HG03378 (cell line): ENCODE measurements around the gene EXOC4.
A peak's percentile ranks its signal among the peaks of the same experiment; 100 is the strongest.
"Not testable (repeated sequence)": the region's sequence is repeated elsewhere in the genome, so short reads cannot be mapped to it uniquely, and the experiment has no call there.

Experiments used
- ATAC-seq: cut with Tn5 transposase; IDR thresholded peaks from one replicate; pipeline ENCODE4 v1.9.1; 2021; ENCODE audit warnings: mild to moderate bottlenecking, moderate library complexity; ENCODE audit not compliant: unreplicated experiment

The EXOC4 gene

GRCh38 chr7:133906553-133906952, 653.7 kb downstream of the EXOC4 start:
- not testable (repeated sequence) for ATAC-seq

- ATAC-seq, result no peak
Observed at GRCh38 chr7:133910761-133911160, 657.9 kb downstream of the EXOC4 start.

GRCh38 chr7:133911724-133912123, 658.8 kb downstream of the EXOC4 start:
- peak; percentile 45 for ATAC-seq

GRCh38 chr7:133912916-133913697, 660.2 kb downstream of the EXOC4 start:
- ATAC-seq, result no peak

- ATAC-seq, result no peak
Observed at GRCh38 chr7:133916621-133917020, 663.7 kb downstream of the EXOC4 start.

GRCh38 chr7:133919810-133920209, 666.9 kb downstream of the EXOC4 start:
- no peak for ATAC-seq

- ATAC-seq, result no peak
Observed at GRCh38 chr7:133921635-133922182, 668.8 kb downstream of the EXOC4 start.

GRCh38 chr7:133923974-133924373, 671.1 kb downstream of the EXOC4 start:
- ATAC-seq, result no peak

GRCh38 chr7:133931053-133931452, 678.2 kb downstream of the EXOC4 start:
- ATAC-seq, result no peak

GRCh38 chr7:133932591-133932990, 679.7 kb downstream of the EXOC4 start:
- no peak for ATAC-seq

- no peak for ATAC-seq
Observed at GRCh38 chr7:133934262-133934976, 681.5 kb downstream of the EXOC4 start.

- no peak for ATAC-seq
Observed at GRCh38 chr7:133934977-133935330, 682.1 kb downstream of the EXOC4 start.

- no peak for ATAC-seq
Observed at GRCh38 chr7:133936074-133936473, 683.2 kb downstream of the EXOC4 start.

GRCh38 chr7:133937786-133938185, 684.9 kb downstream of the EXOC4 start:
- ATAC-seq, result no peak

GRCh38 chr7:133940368-133940767, 687.5 kb downstream of the EXOC4 start:
- no peak for ATAC-seq

- ATAC-seq, result no peak
Observed at GRCh38 chr7:133941496-133941895, 688.6 kb downstream of the EXOC4 start.

- no peak for ATAC-seq
Observed at GRCh38 chr7:133945497-133945896, 692.6 kb downstream of the EXOC4 start.

- ATAC-seq, result no peak
Observed at GRCh38 chr7:133947458-133948254, 694.8 kb downstream of the EXOC4 start.

GRCh38 chr7:133948588-133948987, 695.7 kb downstream of the EXOC4 start:
- ATAC-seq, result no peak

- ATAC-seq, result no peak
Observed at GRCh38 chr7:133950855-133951254, 698.0 kb downstream of the EXOC4 start.

- no peak for ATAC-seq
Observed at GRCh38 chr7:133955208-133955607, 702.3 kb downstream of the EXOC4 start.
